Ovary (tissue), 3 donors: ENCODE data around the gene CHST4.

Experiments used
- EP300 ChIP-seq: sonication (generic); formaldehyde crosslinking; IDR thresholded peaks from one replicate; pipeline ENCODE4 v1.6.1; 2017; ENCODE audit warnings: antibody characterized with exemption
- TF ChIP-seq, protein P1 (sequence below), 3 donors: fragments of 450-650 bp in 2 of 3; fragments of 200-600 bp in 1 of 3; IDR thresholded peaks; one replicate each; pipeline versions ENCODE4 v1.5.1 to v1.8.0; 2016 to 2022; ENCODE audit warnings: antibody characterized with exemption in 3 of 3, mild to moderate bottlenecking in 1 of 3
- donor health status: DM: no; HTN: no; CAD: no.

DNA sequence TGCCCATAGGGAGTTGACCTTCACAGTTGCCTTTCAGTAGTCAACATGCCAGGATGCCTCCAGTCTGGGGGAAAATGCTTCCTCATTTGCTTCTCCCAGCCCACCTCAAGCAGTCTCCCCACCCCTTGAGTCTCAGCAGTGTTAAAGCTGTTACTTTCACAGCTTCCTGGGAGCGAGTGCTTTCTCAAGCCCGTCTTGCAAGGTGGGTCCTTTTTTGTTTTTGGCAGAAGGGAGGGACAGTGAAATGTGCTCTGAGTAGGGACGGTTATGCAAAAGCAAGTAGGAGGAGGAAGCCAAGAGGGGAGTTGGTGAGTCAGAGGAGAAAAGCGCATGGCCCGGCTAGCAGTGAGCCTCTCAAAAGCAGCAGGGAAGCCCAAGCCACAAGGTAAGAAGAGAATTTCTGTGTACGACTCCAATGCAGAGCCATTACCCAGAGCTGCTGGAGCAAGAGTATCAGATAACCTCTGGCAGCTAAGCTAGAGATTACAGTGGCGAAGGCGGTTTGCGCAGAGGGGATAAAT is at the start of gene CHST4:
- TF ChIP-seq, protein P1, sequence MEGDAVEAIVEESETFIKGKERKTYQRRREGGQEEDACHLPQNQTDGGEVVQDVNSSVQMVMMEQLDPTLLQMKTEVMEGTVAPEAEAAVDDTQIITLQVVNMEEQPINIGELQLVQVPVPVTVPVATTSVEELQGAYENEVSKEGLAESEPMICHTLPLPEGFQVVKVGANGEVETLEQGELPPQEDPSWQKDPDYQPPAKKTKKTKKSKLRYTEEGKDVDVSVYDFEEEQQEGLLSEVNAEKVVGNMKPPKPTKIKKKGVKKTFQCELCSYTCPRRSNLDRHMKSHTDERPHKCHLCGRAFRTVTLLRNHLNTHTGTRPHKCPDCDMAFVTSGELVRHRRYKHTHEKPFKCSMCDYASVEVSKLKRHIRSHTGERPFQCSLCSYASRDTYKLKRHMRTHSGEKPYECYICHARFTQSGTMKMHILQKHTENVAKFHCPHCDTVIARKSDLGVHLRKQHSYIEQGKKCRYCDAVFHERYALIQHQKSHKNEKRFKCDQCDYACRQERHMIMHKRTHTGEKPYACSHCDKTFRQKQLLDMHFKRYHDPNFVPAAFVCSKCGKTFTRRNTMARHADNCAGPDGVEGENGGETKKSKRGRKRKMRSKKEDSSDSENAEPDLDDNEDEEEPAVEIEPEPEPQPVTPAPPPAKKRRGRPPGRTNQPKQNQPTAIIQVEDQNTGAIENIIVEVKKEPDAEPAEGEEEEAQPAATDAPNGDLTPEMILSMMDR (IDR thresholded peaks at IDR 0.05): no peak
- TF ChIP-seq EP300: no peak
